Measurements from ENCODE around the gene MANF. TPM values are rescaled to one million over a fixed set of nuclear protein-coding genes. Genes with fewer than 3 reads are reported as not detected.

MANF gene
- total and polyA plus RNA-seq, 2 donors (not counting 1 experiment from before 2014, with no cell fraction given), result 19.8 to 29.7 TPM

- Mint-ChIP-seq H3K9me3 (ENCODE audit: insufficient read depth) (no peaks in the 10 kb centered on the region), H3K27me3 (peaks cover 15% of the 10 kb centered on the region), H3K4me1 (no peaks in the 10 kb centered on the region), H3K4me3 (no peak overlapping the region), H3K27ac (no peak overlapping the region)
- ChIA-PET POLR2A (no interaction called here), CTCF (no interaction called here)
- 80% methylated on average over 6 of the region's 8 CpGs for WGBS (ENCODE audit: insufficient coverage)
- no peak overlapping the region for H3K9ac ChIP-seq (ENCODE audit: low read length)
- H3K27me3 ChIP-seq (replicated peaks in 1 of 4; ENCODE audit: control extremely low read depth in 1 of 4, control insufficient read depth in 3 of 4, insufficient read depth in 4 of 4, low read length in 3 of 4), result no peaks in the 10 kb centered on the region
- DNase-seq (no peak), ATAC-seq (ENCODE audit: low read depth) (no peak)
- no peaks in the 10 kb centered on the region for H3K36me3 ChIP-seq (replicated peaks in 1 of 2; ENCODE audit: control extremely low read depth in 1 of 2, control insufficient read depth in 1 of 2, extremely low read depth in 1 of 2, insufficient read depth in 2 of 2, low read length in 1 of 2)
- H3K4me1 ChIP-seq (ENCODE audit: control insufficient read depth in 2 of 2, insufficient read depth in 2 of 2, low read length in 2 of 2), result no peaks in the 10 kb centered on the region
- H3K9me3 ChIP-seq (ENCODE audit: control extremely low read depth in 1 of 3, control insufficient read depth in 2 of 3, insufficient read depth in 1 of 3, low read length in 2 of 3), result no peaks in the 10 kb centered on the region
- no peak overlapping the region for H3K4me2 ChIP-seq (replicated peaks; ENCODE audit: low read depth, low read length, poor library complexity, severe bottlenecking)
- no peaks in the 10 kb centered on the region for H4K20me1 ChIP-seq (ENCODE audit: control insufficient read depth, insufficient read depth, low read length, poor library complexity, severe bottlenecking)
- no peak overlapping the region for H3K27ac ChIP-seq (ENCODE audit: low read length in 2 of 2)
- TF ChIP-seq EZH2 (IDR thresholded peaks at IDR 0.05; ENCODE audit: borderline replicate concordance, insufficient read depth, low read depth, low read length, poor library complexity, severe bottlenecking) (no peak), CTCF (IDR thresholded peaks at IDR 0.05) (no peak)
- no peaks in the 10 kb centered on the region for H3K79me2 ChIP-seq (ENCODE audit: control insufficient read depth, insufficient read depth, low read length)
- no peak overlapping the region for H3K4me3 ChIP-seq (ENCODE audit: control extremely low read depth in 1 of 5, extremely low read depth in 1 of 5, insufficient read depth in 1 of 5, low read depth in 2 of 5, low read length in 4 of 5)
- intact Hi-C loops (cut with micrococcal nuclease), result no loop called here
- H2AFZ ChIP-seq (ENCODE audit: insufficient read depth, low read depth, low read length, poor library complexity, severe bottlenecking), result no peak overlapping the region
These were observed 29.1 kb upstream of the MANF start for GRCh38 chr3:51355891-51356578.

GRCh38 chr3:51357856-51358255, 27.2 kb upstream of the MANF start:
- H3K9ac ChIP-seq (ENCODE audit: low read length), result no peak overlapping the region
- DNase-seq, result no peak
- no peaks in the 10 kb centered on the region for H3K4me1 ChIP-seq (ENCODE audit: control insufficient read depth in 2 of 2, insufficient read depth in 2 of 2, low read length in 2 of 2)
- H3K9me3 ChIP-seq (ENCODE audit: control extremely low read depth in 1 of 3, control insufficient read depth in 2 of 3, insufficient read depth in 1 of 3, low read length in 2 of 3), result no peaks in the 10 kb centered on the region
- H3K79me2 ChIP-seq (ENCODE audit: control insufficient read depth, insufficient read depth, low read length), result no peaks in the 10 kb centered on the region
- peaks cover 0 to 3% (median 0%) of the 10 kb centered on the region in 4 experiments for H3K27me3 ChIP-seq (replicated peaks in 1 of 4; ENCODE audit: control extremely low read depth in 1 of 4, control insufficient read depth in 3 of 4, insufficient read depth in 4 of 4, low read length in 3 of 4)
- CTCF ChIA-PET, result no interaction called here
- no peaks in the 10 kb centered on the region for H4K20me1 ChIP-seq (ENCODE audit: control insufficient read depth, insufficient read depth, low read length, poor library complexity, severe bottlenecking)
- Mint-ChIP-seq H3K27ac (no peak overlapping the region), H3K4me3 (no peak overlapping the region), H3K9me3 (ENCODE audit: insufficient read depth) (no peaks in the 10 kb centered on the region), H3K27me3 (peaks cover 5% of the 10 kb centered on the region), H3K4me1 (no peaks in the 10 kb centered on the region)
- no peak overlapping the region for H3K4me2 ChIP-seq (replicated peaks; ENCODE audit: low read depth, low read length, poor library complexity, severe bottlenecking)
- TF ChIP-seq EZH2 (IDR thresholded peaks at IDR 0.05; ENCODE audit: borderline replicate concordance, insufficient read depth, low read depth, low read length, poor library complexity, severe bottlenecking) (no peak), CTCF (IDR thresholded peaks at IDR 0.05) (no peak)
- no peak overlapping the region for H3K4me3 ChIP-seq (ENCODE audit: control extremely low read depth in 1 of 5, extremely low read depth in 1 of 5, insufficient read depth in 1 of 5, low read depth in 2 of 5, low read length in 4 of 5)
- no peak overlapping the region for H2AFZ ChIP-seq (ENCODE audit: insufficient read depth, low read depth, low read length, poor library complexity, severe bottlenecking)
- POLR2A ChIA-PET, result no interaction called here
- ATAC-seq (ENCODE audit: low read depth), result no peak
- intact Hi-C loops (cut with micrococcal nuclease), result no loop called here
- WGBS (ENCODE audit: insufficient coverage), result 72% methylated on average over 2 of the region's 4 CpGs
- no peak overlapping the region for H3K27ac ChIP-seq (ENCODE audit: low read length in 2 of 2)
- no peaks in the 10 kb centered on the region for H3K36me3 ChIP-seq (replicated peaks in 1 of 2; ENCODE audit: control extremely low read depth in 1 of 2, control insufficient read depth in 1 of 2, extremely low read depth in 1 of 2, insufficient read depth in 2 of 2, low read length in 1 of 2)
